ENCODE measurements around the gene OR6C68.

GRCh38 chr12:55516391-55516790 lies 24.2 kb downstream of the OR6C68 start:
- TF ChIP-seq, protein P1, sequence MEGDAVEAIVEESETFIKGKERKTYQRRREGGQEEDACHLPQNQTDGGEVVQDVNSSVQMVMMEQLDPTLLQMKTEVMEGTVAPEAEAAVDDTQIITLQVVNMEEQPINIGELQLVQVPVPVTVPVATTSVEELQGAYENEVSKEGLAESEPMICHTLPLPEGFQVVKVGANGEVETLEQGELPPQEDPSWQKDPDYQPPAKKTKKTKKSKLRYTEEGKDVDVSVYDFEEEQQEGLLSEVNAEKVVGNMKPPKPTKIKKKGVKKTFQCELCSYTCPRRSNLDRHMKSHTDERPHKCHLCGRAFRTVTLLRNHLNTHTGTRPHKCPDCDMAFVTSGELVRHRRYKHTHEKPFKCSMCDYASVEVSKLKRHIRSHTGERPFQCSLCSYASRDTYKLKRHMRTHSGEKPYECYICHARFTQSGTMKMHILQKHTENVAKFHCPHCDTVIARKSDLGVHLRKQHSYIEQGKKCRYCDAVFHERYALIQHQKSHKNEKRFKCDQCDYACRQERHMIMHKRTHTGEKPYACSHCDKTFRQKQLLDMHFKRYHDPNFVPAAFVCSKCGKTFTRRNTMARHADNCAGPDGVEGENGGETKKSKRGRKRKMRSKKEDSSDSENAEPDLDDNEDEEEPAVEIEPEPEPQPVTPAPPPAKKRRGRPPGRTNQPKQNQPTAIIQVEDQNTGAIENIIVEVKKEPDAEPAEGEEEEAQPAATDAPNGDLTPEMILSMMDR (IDR thresholded peaks at IDR 0.05), result no peak
- TF ChIP-seq POLR2A (IDR thresholded peaks at IDR 0.05), result no peak
